Measurements from ENCODE around the gene FHIT. TPM values are rescaled to one million over a fixed set of nuclear protein-coding genes. Genes with fewer than 3 reads are reported as not detected.

The FHIT gene
- total RNA-seq, 1 experiment from 2014 or later, result 9.8 TPM

DNA sequence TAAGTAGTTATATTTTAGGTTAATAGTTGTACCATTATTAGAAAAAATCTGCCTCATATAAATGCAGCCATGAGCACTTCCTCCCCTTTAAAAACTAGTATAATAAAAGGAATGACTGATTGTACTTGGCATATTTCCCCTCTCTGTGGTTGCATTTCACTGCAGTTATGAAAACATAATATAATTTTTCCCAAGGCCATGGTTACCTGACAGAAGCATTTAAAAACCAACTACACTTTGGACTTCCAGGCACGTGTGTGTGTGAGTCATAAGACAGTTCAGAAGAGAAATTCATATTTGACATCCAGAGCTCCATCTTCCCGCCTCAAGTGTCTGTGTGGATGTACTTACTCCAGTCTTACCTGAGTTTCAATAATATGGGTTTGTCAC, 1373.2 kb downstream of the FHIT start:
- CTCF ChIA-PET, result no interaction called here
- H3K27me3 ChIP-seq (ENCODE audit: insufficient read depth, low read depth), result no peaks in the 10 kb centered on the region
- no peaks in the 10 kb centered on the region for H3K9me3 ChIP-seq (ENCODE audit: insufficient read depth, low read depth)
- H3K27ac ChIP-seq, result no peak overlapping the region
- no peaks in the 10 kb centered on the region for H4K20me1 ChIP-seq (ENCODE audit: insufficient read depth)
- TF ChIP-seq CTCF (conservative IDR thresholded peaks at IDR 0.05) (no peak), EZH2 (IDR thresholded peaks at IDR 0.05; ENCODE audit: low read depth) (no peak)
- no peaks in the 10 kb centered on the region for H3K4me1 ChIP-seq (replicated peaks; ENCODE audit: insufficient read depth)
- POLR2A ChIA-PET (ENCODE audit: unreplicated experiment), result no interaction called here
- no peak overlapping the region for H3K4me3 ChIP-seq
- no peaks in the 10 kb centered on the region for H3F3A ChIP-seq (ENCODE audit: insufficient read depth, low read depth)
- H3K79me2 ChIP-seq (ENCODE audit: low read depth), result no peaks in the 10 kb centered on the region
- no peaks in the 10 kb centered on the region for H3K9me2 ChIP-seq (ENCODE audit: insufficient read depth)
- H3K4me2 ChIP-seq, result no peak overlapping the region
- intact Hi-C loops (cut with micrococcal nuclease; ENCODE audit: unreplicated experiment), result no loop called here
- no TSS peak for BruUV-seq (replicated peaks)
- DNase-seq, result no peak
- no peak overlapping the region for H2AFZ ChIP-seq
- no peaks in the 10 kb centered on the region for H3K36me3 ChIP-seq (ENCODE audit: low read depth)

DNA sequence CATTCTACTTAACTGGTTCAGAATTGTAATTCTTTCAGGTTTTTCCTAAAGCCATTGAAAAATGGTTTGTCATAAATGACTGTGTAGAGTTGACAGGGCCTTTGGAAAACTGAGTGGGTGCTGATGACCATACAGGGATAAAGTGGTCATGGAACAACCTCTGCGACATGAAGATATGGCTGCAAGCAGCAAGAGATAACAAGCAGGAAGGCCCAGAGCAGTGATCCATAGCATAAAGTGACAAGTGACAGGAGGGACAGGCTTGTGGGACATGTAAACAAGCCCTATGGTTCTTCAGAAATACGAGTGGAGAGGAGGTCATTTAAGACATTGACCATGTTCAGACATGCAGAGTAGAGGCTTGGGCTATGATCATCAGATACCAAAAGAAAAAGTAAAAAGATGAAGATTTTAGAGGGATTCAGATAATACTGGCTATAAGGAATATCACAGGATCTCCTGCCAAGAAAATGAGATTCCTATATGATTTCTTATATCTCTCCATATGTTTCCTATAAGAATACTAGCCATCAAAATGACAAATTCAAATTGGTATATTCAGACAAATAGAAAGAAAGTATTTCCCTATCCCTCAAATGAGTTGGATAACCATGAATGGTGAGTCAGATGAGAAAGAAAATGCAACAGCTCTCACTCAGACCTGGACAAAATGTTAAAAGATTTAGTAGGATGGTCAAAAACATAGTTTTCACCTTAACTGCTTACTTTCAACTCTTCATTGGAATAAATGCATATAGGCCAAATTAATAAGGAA, 1373.8 kb downstream of the FHIT start:
- Histone ChIP-seq H3K27me3 (ENCODE audit: insufficient read depth, low read depth) (no peaks in the 10 kb centered on the region), H3K9me3 (ENCODE audit: insufficient read depth, low read depth) (no peaks in the 10 kb centered on the region), H3K79me2 (ENCODE audit: low read depth) (no peaks in the 10 kb centered on the region), H2AFZ (no peak overlapping the region), H3F3A (ENCODE audit: insufficient read depth, low read depth) (no peaks in the 10 kb centered on the region), H3K9me2 (ENCODE audit: insufficient read depth) (no peaks in the 10 kb centered on the region), H3K4me2 (no peak overlapping the region), H4K20me1 (ENCODE audit: insufficient read depth) (no peaks in the 10 kb centered on the region), H3K27ac (no peak overlapping the region), H3K4me1 (replicated peaks; ENCODE audit: insufficient read depth) (no peaks in the 10 kb centered on the region), H3K36me3 (ENCODE audit: low read depth) (no peaks in the 10 kb centered on the region), H3K4me3 (no peak overlapping the region)
- no peak for TF ChIP-seq CTCF (conservative IDR thresholded peaks at IDR 0.05)
- TF ChIP-seq EZH2 (IDR thresholded peaks at IDR 0.05; ENCODE audit: low read depth), result no peak
- CTCF ChIA-PET, result no interaction called here
- POLR2A ChIA-PET (ENCODE audit: unreplicated experiment), result no interaction called here
- DNase-seq, result no peak
- BruUV-seq (replicated peaks), result no TSS peak
- intact Hi-C loops (cut with micrococcal nuclease; ENCODE audit: unreplicated experiment), result no loop called here

- no peak overlapping the region for H3K4me3 ChIP-seq
- H3F3A ChIP-seq (ENCODE audit: insufficient read depth, low read depth), result no peaks in the 10 kb centered on the region
- H3K27me3 ChIP-seq (ENCODE audit: insufficient read depth, low read depth), result no peaks in the 10 kb centered on the region
- H3K4me1 ChIP-seq (replicated peaks; ENCODE audit: insufficient read depth), result no peaks in the 10 kb centered on the region
- H3K4me2 ChIP-seq, result no peak overlapping the region
- no peaks in the 10 kb centered on the region for H4K20me1 ChIP-seq (ENCODE audit: insufficient read depth)
- POLR2A ChIA-PET (ENCODE audit: unreplicated experiment), result no interaction called here
- H3K27ac ChIP-seq, result no peak overlapping the region
- no peaks in the 10 kb centered on the region for H3K9me3 ChIP-seq (ENCODE audit: insufficient read depth, low read depth)
- no peak for DNase-seq
- intact Hi-C loops (cut with micrococcal nuclease; ENCODE audit: unreplicated experiment), result no loop called here
- CTCF ChIA-PET, result no interaction called here
- no peaks in the 10 kb centered on the region for H3K79me2 ChIP-seq (ENCODE audit: low read depth)
- no peak overlapping the region for H2AFZ ChIP-seq
- no peak for TF ChIP-seq EZH2 (IDR thresholded peaks at IDR 0.05; ENCODE audit: low read depth)
- no peak for TF ChIP-seq CTCF (conservative IDR thresholded peaks at IDR 0.05)
- H3K9me2 ChIP-seq (ENCODE audit: insufficient read depth), result no peaks in the 10 kb centered on the region
- H3K36me3 ChIP-seq (ENCODE audit: low read depth), result no peaks in the 10 kb centered on the region
- no TSS peak for BruUV-seq (replicated peaks)
Measured at GRCh38 chr3:59876533-59877062, 1374.7 kb downstream of the FHIT start.

All from PC-9 (cell line).